NCI-H446 (cell line): Measurements from ENCODE around the gene ASXL1.

Source experiments
- DNase-seq, 2 experiments: peaks; one replicate each; lab custom pipeline; 2025; lab: John Stamatoyannopoulos, UW

The ASXL1 gene

DNA sequence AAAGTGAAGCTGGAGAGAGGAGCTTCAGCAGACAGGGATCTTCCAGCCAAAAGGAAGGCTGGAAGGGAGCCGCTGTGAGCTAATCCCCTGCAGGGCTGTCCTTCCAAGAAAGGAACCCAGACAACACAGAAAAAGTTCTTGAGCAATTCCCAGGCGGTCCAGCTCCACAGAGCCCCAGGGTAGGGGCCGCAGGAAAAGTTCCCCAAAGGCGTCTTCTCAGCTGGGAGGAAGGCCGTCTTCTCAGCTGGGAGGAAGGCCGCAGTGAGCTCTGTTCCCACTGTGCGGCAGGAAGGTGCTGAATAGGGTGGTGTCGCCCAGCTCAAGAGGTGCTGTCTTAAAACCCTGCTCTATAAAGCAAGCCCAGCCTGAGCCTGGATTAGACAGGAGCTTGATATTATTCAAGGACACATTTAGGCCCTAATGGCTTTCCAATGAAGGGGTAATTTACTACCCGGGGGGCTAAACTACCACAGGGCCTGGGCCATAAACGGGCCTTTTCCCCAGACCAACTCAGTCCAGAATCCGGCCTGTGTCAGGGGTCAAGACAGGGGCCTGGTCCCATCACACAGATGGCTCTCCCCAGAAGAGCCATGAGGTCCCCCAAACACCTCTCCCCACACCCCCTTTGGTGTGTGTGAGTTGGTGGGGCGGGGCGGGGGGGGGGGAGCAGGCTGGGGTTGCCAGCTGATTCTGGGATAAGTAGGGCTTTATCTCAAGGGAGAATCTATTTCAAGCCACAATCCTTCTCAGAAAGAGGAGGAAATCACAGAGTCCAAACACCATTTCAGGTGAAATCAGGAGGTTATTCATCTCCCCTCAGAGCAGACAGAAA, 123.4 kb downstream of the ASXL1 start:
- DNase-seq: no peak

- DNase-seq: no peak
Observed at GRCh38 chr20:32482143-32482441, 124.0 kb downstream of the ASXL1 start.

GRCh38 chr20:32482442-32483261, 124.5 kb downstream of the ASXL1 start:
- no peak for DNase-seq

GRCh38 chr20:32483351-32484224, 125.5 kb downstream of the ASXL1 start:
- DNase-seq: peak; percentile 10 to 63

GRCh38 chr20:32484225-32484957, 126.3 kb downstream of the ASXL1 start:
- DNase-seq: peak in 1 of 2 experiments; percentile 55

- peak; percentile 79 to 82 for DNase-seq
Observed at GRCh38 chr20:32484958-32485769, 127.0 kb downstream of the ASXL1 start.

- DNase-seq: no peak
Observed at GRCh38 chr20:32485770-32486478, 127.8 kb downstream of the ASXL1 start.

GRCh38 chr20:32487381-32487780, 129.2 kb downstream of the ASXL1 start:
- no peak for DNase-seq

- no peak for DNase-seq
Observed at GRCh38 chr20:32488066-32488838, 130.1 kb downstream of the ASXL1 start.
